Measurements from ENCODE around the gene DIS3L2.

The DIS3L2 gene

GRCh38 chr2:232275670-232276069 is 314.2 kb downstream of the DIS3L2 start:
- Histone ChIP-seq H3K9ac (ENCODE audit: insufficient read length) (no peak overlapping the region), H3K9me3 (ENCODE audit: low read depth, low read length) (0 out of 2 replicates have a peak, but pooled peaks cover 5% of the 10 kb centered on the region), H3K27ac (no peak overlapping the region), H3K36me3 (ENCODE audit: insufficient read depth, low read length) (peaks cover 3% of the 10 kb centered on the region; the same call in 1 of the 2 replicates), H3K4me3 (no peak overlapping the region)
- DNase-seq (ENCODE audit: low read depth, low spot score): no peak
- TF ChIP-seq EZH2 (IDR thresholded peaks at IDR 0.05) (no peak), FOXP2 (optimal IDR thresholded peaks at IDR 0.05; ENCODE audit: control extremely low read depth, extremely low read length, insufficient read depth) (no peak), POLR2AphosphoS5 (IDR thresholded peaks at IDR 0.05; ENCODE audit: borderline replicate concordance, low read depth, low read length) (no peak)

GRCh38 chr2:232276084-232276732 is 314.7 kb downstream of the DIS3L2 start:
- TF ChIP-seq FOXP2 (optimal IDR thresholded peaks at IDR 0.05; ENCODE audit: control extremely low read depth, extremely low read length, insufficient read depth): no peak
- no peak overlapping the region for H3K9ac ChIP-seq (ENCODE audit: insufficient read length)

GRCh38 chr2:232276733-232277313 is 315.3 kb downstream of the DIS3L2 start:
- no peak overlapping the region for H3K9ac ChIP-seq (ENCODE audit: insufficient read length)
- no peak overlapping the region for H3K27ac ChIP-seq
- H3K9me3 ChIP-seq (ENCODE audit: low read depth, low read length): 0 out of 2 replicates have a peak, but pooled peaks cover 5% of the 10 kb centered on the region
- no peak for TF ChIP-seq EZH2 (IDR thresholded peaks at IDR 0.05)
- no peak for TF ChIP-seq POLR2AphosphoS5 (IDR thresholded peaks at IDR 0.05; ENCODE audit: borderline replicate concordance, low read depth, low read length)
- TF ChIP-seq FOXP2 (optimal IDR thresholded peaks at IDR 0.05; ENCODE audit: control extremely low read depth, extremely low read length, insufficient read depth): no peak
- peaks cover 3% of the 10 kb centered on the region; the same call in 1 of the 2 replicates for H3K36me3 ChIP-seq (ENCODE audit: insufficient read depth, low read length)
- no peak for DNase-seq (ENCODE audit: low read depth, low spot score)
- no peak overlapping the region for H3K4me3 ChIP-seq

More at GRCh38 chr2:232276084-232276732, 314.7 kb downstream of the DIS3L2 start:
- peaks cover 3% of the 10 kb centered on the region; the same call in 1 of the 2 replicates for H3K36me3 ChIP-seq (ENCODE audit: insufficient read depth, low read length)
- H3K4me3 ChIP-seq: no peak overlapping the region
- 0 out of 2 replicates have a peak, but pooled peaks cover 5% of the 10 kb centered on the region for H3K9me3 ChIP-seq (ENCODE audit: low read depth, low read length)
- H3K27ac ChIP-seq: no peak overlapping the region
- DNase-seq (ENCODE audit: low read depth, low spot score): no peak

DNA sequence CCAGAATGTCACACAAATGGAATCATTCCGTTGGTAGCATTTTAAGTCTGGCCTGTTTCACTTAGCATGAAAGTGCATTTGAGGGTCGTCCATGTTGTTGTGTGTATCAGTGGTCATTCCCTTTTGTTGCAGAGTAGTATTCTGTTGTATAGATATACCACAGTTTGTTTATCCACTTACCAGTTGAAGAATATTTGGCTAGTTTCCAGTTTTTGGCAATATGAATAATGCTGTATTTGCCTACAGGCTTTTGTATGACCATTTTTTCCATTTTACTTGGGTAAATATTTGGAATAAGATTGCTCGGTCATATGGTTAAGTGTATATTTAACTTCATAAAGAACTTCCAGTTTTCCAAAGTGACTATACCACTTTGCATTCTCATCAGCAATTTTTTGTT is 317.0 kb downstream of the DIS3L2 start:
- Histone ChIP-seq H3K9me3 (ENCODE audit: low read depth, low read length) (0 out of 2 replicates have a peak, but pooled peaks cover 5% of the 10 kb centered on the region), H3K36me3 (ENCODE audit: insufficient read depth, low read length) (peaks cover 3% of the 10 kb centered on the region; the same call in 1 of the 2 replicates)
- TF ChIP-seq EZH2 (IDR thresholded peaks at IDR 0.05) (no peak), POLR2AphosphoS5 (IDR thresholded peaks at IDR 0.05; ENCODE audit: borderline replicate concordance, low read depth, low read length) (no peak)

DNA sequence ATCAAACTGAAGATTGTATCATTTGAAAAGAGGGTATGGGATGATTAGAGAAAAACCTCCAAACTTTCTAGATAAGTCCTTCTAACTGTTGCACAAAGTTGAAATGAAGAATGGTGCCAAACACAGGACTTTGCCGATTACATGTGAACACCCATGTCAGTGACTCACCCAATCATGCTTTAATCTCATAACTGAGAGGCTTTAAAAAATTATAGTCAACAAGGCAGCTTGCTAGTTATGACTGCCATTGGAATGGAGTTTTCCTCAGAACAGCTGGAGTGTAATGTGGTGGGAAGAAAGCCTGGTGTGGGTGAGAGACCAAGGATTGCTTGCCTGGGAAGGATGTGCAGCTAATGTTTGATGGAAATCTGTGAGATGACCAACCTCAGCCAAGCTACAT is 318.8 kb downstream of the DIS3L2 start:
- Histone ChIP-seq H3K9ac (ENCODE audit: insufficient read length) (no peak overlapping the region), H3K4me3 (no peak overlapping the region), H3K27ac (no peak overlapping the region), H3K9me3 (ENCODE audit: low read depth, low read length) (0 out of 2 replicates have a peak, but pooled peaks cover 5% of the 10 kb centered on the region), H3K36me3 (ENCODE audit: insufficient read depth, low read length) (peaks cover 3% of the 10 kb centered on the region; the same call in 1 of the 2 replicates)
- TF ChIP-seq POLR2AphosphoS5 (IDR thresholded peaks at IDR 0.05; ENCODE audit: borderline replicate concordance, low read depth, low read length): no peak
- TF ChIP-seq FOXP2 (optimal IDR thresholded peaks at IDR 0.05; ENCODE audit: control extremely low read depth, extremely low read length, insufficient read depth): no peak
- TF ChIP-seq EZH2 (IDR thresholded peaks at IDR 0.05): no peak
- DNase-seq (ENCODE audit: low read depth, low spot score): no peak

More for the DNA sequence above, 317.0 kb downstream of the DIS3L2 start:
- Histone ChIP-seq H3K9ac (ENCODE audit: insufficient read length) (no peak overlapping the region), H3K4me3 (no peak overlapping the region), H3K27ac (no peak overlapping the region)
- DNase-seq (ENCODE audit: low read depth, low spot score): no peak

DNA sequence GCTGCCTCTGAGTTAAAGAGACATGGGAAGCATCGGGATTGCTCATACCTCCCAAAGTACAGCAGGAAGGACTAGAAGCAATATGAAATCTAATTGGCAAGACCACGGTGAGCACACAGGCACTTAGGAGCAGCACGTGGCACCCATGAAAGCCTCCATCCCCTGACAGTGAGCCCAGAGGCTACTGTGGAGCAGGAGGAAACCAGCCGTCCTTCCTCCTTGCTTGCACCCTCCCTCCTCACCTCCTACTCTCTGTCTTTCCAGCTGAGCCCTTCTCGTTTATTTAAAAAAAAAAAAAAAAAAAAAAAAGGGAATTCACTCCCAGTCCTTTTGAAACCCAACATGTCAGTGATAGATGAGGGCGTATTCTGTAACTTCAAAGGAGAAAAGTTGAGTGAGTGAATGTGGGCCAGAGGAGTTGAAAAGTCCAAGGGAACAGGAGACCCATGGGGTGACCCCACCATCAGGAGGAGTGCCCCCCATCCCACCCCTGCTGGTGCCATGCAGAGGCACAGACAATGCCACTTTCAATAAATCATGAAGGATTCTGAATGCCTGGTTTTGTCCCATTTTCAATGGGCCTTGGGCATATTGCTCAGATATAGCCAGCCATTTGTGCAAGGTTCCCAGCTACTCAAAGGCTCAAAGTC is 320.5 kb downstream of the DIS3L2 start:
- H3K9me3 ChIP-seq (ENCODE audit: low read depth, low read length): 0 out of 2 replicates have a peak, but pooled peaks cover 5% of the 10 kb centered on the region
- no peak overlapping the region for H3K4me3 ChIP-seq
- peaks cover 3% of the 10 kb centered on the region; the same call in 1 of the 2 replicates for H3K36me3 ChIP-seq (ENCODE audit: insufficient read depth, low read length)
- H3K27ac ChIP-seq: no peak overlapping the region
- TF ChIP-seq EZH2 (IDR thresholded peaks at IDR 0.05) (no peak), POLR2AphosphoS5 (IDR thresholded peaks at IDR 0.05; ENCODE audit: borderline replicate concordance, low read depth, low read length) (no peak), FOXP2 (optimal IDR thresholded peaks at IDR 0.05; ENCODE audit: control extremely low read depth, extremely low read length, insufficient read depth) (no peak)
- DNase-seq (ENCODE audit: low read depth, low spot score): no peak
- no peak overlapping the region for H3K9ac ChIP-seq (ENCODE audit: insufficient read length)

GRCh38 chr2:232282508-232283055 is 321.1 kb downstream of the DIS3L2 start:
- Histone ChIP-seq H3K4me3 (no peak overlapping the region), H3K27ac (no peak overlapping the region), H3K9ac (ENCODE audit: insufficient read length) (no peak overlapping the region), H3K36me3 (ENCODE audit: insufficient read depth, low read length) (peaks cover 3% of the 10 kb centered on the region; the same call in 1 of the 2 replicates), H3K9me3 (ENCODE audit: low read depth, low read length) (0 out of 2 replicates have a peak, but pooled peaks cover 5% of the 10 kb centered on the region)
- no peak for DNase-seq (ENCODE audit: low read depth, low spot score)
- TF ChIP-seq POLR2AphosphoS5 (IDR thresholded peaks at IDR 0.05; ENCODE audit: borderline replicate concordance, low read depth, low read length): no peak
- no peak for TF ChIP-seq EZH2 (IDR thresholded peaks at IDR 0.05)
- no peak for TF ChIP-seq FOXP2 (optimal IDR thresholded peaks at IDR 0.05; ENCODE audit: control extremely low read depth, extremely low read length, insufficient read depth)
